ENCODE results near the gene DNAI4. TPM values are rescaled to one million over a fixed set of nuclear protein-coding genes. Genes with fewer than 3 reads are reported as not detected.

Gene DNAI4
- total RNA-seq, 4 donors from 2014 or later = 0.49 to 10.1 (median 4.7) TPM

- no peaks in the 10 kb centered on the region for H3K27me3 ChIP-seq
- no peak overlapping the region for H3K4me3 ChIP-seq
- peak overlapping the region; percentile 53 to 65 (median 62) for H3K27ac ChIP-seq
- H3K36me3 ChIP-seq = peaks cover 5 to 35% of the 10 kb centered on the region in 2 donors
- 58 to 75% methylated on average over 6 to 7 of the region's 7 CpGs for WGBS, 2 donors (ENCODE audit: low coverage in 1 of 2)
- ATAC-seq = peak; percentile 94
- H3K9me3 ChIP-seq = no peaks in the 10 kb centered on the region
- no peak for TF ChIP-seq CTCF (IDR thresholded peaks at IDR 0.05)
- TF ChIP-seq POLR2AphosphoS5 (IDR thresholded peaks at IDR 0.05) = peak; percentile 58
- H3K4me1 ChIP-seq = peaks cover 0 to 58% (median 8%) of the 10 kb centered on the region in 3 donors
Measured at GRCh38 chr1:66944330-66945274, 19.9 kb upstream of the DNAI4 start.

- WGBS, 2 donors (ENCODE audit: low coverage in 1 of 2) = 35 to 79% methylated on average over 2 to 4 of the region's 5 CpGs
- TF ChIP-seq EP300 (IDR thresholded peaks at IDR 0.05) = no peak
- TF ChIP-seq CTCF (IDR thresholded peaks at IDR 0.05) = no peak
- no peak for TF ChIP-seq POLR2A (IDR thresholded peaks at IDR 0.05)
- TF ChIP-seq POLR2AphosphoS5 (IDR thresholded peaks at IDR 0.05) = no peak
- Histone ChIP-seq H3K27me3 (no peaks in the 10 kb centered on the region), H3K9me3 (no peaks in the 10 kb centered on the region), H3K4me3 (no peak overlapping the region), H3K27ac (peak overlapping the region in 2 of 4 donors; percentile 42 to 65), H3K4me1 (peaks cover 0 to 58% (median 6%) of the 10 kb centered on the region in 3 donors), H3K36me3 (peaks cover 5 to 24% of the 10 kb centered on the region in 2 donors)
- no peak for ATAC-seq
Measured at GRCh38 chr1:66943361-66943969, 18.8 kb upstream of the DNAI4 start.

GRCh38 chr1:66940981-66941380 is 16.3 kb upstream of the DNAI4 start:
- H3K36me3 ChIP-seq = peaks cover 0 to under 1% of the 10 kb centered on the region in 2 donors
- peaks cover 0 to 80% (median 6%) of the 10 kb centered on the region in 3 donors for H3K4me1 ChIP-seq
- H3K27me3 ChIP-seq = no peaks in the 10 kb centered on the region
- no peak for ATAC-seq
- TF ChIP-seq EP300 (IDR thresholded peaks at IDR 0.05) (no peak), CTCF (IDR thresholded peaks at IDR 0.05) (no peak), POLR2AphosphoS5 (IDR thresholded peaks at IDR 0.05) (no peak), POLR2A (IDR thresholded peaks at IDR 0.05) (no peak)
- no peaks in the 10 kb centered on the region for H3K9me3 ChIP-seq
- 58 to 80% methylated on average over 1 of the region's 1 CpG for WGBS, 2 donors (ENCODE audit: low coverage in 1 of 2)
- H3K27ac ChIP-seq = no peak overlapping the region
- H3K4me3 ChIP-seq = no peak overlapping the region

GRCh38 chr1:66938613-66939012 is 14.0 kb upstream of the DNAI4 start:
- Histone ChIP-seq H3K27me3 (no peaks in the 10 kb centered on the region), H3K4me1 (peaks cover 0 to 82% (median 8%) of the 10 kb centered on the region in 3 donors), H3K36me3 (no peaks in the 10 kb centered on the region), H3K9me3 (no peaks in the 10 kb centered on the region), H3K27ac (no peak overlapping the region), H3K4me3 (no peak overlapping the region)
- no peak for ATAC-seq
- TF ChIP-seq POLR2AphosphoS5 (IDR thresholded peaks at IDR 0.05) (no peak), CTCF (IDR thresholded peaks at IDR 0.05) (no peak), POLR2A (IDR thresholded peaks at IDR 0.05) (no peak), EP300 (IDR thresholded peaks at IDR 0.05) (no peak)
